T-helper 9 cell (primary cell): ENCODE data around the gene CYSRT1.
A peak's percentile ranks its signal among the peaks of the same experiment; 100 is the strongest.

Experiments
- DNase-seq: peaks from one replicate; pipeline ENCODE4 v3.0.0-alpha.2; 2020

Gene CYSRT1

DNA sequence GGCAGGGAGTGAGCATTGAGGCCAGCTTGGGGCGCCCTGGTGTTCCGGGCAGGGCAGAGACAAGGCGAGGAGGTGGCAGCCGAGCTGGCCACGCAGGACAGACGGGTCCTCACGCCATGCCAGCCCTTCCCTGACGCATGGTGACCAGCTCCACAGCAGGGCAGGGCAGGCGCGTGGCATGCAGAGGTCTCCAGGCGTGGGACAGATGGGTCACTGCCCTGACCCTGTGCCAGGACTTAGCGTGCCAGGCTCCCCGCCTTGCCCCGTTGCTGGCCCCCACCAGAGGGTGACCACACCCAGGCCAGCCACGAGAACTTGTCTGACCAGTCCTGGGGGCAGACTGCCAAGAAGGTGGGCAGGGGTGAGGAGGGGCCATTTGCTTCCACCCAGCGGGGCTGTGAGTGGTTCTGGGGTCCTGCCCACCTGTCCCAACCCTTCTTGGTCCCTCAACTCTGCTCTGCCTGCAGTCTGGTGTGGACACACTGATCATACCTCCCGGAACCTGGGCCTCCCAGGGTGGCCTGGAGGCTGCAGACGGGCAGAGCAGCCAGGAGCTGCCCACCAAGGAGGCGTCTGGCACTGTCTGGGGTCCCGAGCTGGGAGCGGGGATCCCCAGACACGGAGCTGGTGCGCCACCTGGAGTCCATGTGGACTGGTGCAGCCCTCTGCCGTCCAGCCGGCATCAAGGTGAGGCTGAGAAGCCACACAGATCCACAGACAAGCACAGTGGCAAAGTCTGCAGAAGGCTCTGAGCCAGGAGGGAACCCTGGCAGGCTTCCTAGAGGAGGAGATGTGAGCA, 2.3 kb downstream of the CYSRT1 start, which contains the start of gene RNF224:
Gene RNF224 (plus strand): TSS at position 449 of the 799 bp plus-strand sequence. CDS start 834 bp downstream, outside the sequence.
- DNase-seq, result peak; percentile 78

GRCh38 chr9:137227853-137228505, 3.0 kb downstream of the CYSRT1 start:
- no peak for DNase-seq

GRCh38 chr9:137228506-137228967, 3.6 kb downstream of the CYSRT1 start:
- DNase-seq, result no peak

DNA sequence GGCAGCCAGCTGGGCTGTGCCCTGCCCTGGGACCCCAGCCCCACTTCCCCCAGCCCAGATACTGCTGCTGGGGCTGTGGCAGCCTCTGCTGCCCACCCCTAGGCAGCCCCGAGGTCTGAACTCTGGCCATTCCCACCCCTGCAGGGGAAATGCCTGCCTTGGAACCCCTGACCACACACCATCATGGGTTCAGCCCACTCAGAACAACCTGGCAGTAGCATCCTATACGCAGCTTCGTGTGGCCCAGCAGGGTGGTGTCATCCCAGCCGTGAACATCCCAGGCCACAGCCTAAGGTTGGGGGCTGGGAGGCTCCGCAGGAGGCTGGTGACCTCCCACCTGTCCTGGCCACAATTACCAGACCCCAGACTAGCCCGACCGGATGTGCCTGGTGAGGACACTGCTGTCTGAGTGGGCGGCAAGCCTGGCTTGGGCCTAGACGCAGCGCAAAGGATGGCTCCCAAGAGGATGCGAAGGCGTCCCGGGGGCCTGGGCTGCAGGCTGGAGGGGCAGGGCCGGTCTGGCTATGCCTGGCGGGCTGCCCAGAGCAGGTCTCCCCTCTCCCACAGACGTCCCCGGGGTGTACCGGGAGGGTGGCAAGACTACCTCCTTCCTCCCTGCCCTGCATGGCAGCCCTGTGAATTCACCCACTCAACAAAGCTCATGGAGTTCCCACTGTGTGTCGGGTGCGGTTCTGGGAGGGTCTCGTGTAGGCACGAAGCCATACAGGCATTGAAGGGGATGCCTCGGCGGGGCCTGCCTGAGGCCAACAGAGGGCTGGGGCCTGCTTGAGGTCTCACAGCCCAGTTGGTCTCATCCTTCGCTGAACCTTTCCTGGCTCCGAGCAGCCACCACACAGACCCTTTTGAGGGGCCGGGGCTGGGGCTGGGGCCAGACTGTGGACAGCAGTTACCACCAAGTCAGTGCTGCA, 4.3 kb downstream of the CYSRT1 start:
- DNase-seq, result no peak

DNA sequence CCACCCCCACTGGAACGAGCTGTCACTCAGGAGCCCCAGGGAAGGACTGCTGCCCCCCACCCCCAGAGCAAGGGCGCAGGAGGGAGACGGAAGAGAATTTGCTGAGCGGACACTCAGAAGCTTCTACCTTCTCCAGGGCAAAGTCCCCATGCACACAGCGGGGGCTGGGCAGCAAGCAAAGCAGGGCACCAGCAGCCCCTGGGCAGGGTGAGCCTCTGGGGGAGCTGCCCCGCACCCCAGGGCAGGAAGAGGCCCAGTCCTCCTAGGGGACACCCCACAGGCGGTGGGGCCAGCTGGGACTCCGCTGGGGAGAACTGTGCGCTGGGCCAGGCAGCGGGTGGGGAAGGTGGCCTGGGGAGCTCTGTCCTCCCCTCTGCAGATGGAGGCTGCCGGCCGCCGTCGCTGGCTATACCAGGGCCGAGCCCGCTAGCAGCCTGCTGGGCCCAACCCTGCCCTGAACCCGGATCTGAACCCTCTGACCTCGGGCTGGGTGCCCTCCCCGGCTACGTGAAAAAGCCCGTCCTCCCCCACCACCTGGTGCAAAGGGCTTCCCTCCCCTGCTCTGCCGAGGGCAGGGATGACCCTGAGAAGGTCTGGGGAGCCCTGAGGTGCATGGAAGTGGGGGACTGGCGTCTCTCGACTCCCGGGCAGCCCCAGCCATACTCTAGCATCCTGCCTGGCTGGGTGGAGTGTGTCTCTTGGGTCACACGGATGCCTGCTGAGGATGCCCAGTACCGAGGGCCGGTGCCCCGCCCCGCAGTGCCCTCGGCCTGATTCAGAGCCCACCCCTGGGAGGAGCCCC, 5.1 kb downstream of the CYSRT1 start:
- DNase-seq, result no peak

DNA sequence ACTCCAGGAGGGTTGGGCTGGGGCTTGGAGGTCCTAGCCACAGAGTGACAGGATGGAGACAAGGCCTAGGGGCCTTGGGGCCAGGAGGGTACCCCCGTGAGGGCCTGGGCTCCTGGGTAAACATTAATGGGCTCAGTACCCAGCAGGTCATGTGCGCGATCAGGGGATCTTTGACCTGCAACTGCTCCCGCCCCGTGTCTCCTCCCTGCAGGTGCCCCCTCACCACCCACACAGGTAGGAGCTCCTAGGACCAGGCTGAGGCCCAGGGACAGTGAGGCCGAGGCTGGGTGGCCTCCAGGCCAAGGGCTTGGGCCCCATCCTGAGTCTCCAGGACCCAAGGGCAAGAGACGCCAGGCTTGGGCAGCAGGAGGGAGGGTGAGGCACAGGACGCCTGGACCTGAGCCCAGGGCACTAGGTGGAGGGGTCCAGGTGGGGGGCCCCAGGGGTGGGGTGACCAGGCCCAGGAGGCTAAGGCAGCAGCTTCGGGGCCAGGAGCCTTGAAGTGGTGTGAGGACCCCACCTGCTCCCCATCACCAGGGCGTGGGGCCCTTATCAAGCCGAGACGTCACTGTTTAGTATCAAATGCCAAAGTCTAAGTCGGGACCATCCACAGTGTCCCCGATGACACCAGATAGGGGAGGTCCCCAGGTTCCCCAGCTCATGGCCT, 5.9 kb downstream of the CYSRT1 start, which contains the start of gene SLC34A3:
Gene SLC34A3 (plus strand): TSS at position 197 of the 667 bp plus-strand sequence. CDS start 802 bp downstream, outside the sequence.
- DNase-seq, result no peak

GRCh38 chr9:137231372-137232039, 6.5 kb downstream of the CYSRT1 start:
- no peak for DNase-seq

- no peak for DNase-seq
These were observed 7.1 kb downstream of the CYSRT1 start for GRCh38 chr9:137232101-137232500.

- no peak for DNase-seq
These were observed 7.5 kb downstream of the CYSRT1 start for GRCh38 chr9:137232510-137232909.

DNA sequence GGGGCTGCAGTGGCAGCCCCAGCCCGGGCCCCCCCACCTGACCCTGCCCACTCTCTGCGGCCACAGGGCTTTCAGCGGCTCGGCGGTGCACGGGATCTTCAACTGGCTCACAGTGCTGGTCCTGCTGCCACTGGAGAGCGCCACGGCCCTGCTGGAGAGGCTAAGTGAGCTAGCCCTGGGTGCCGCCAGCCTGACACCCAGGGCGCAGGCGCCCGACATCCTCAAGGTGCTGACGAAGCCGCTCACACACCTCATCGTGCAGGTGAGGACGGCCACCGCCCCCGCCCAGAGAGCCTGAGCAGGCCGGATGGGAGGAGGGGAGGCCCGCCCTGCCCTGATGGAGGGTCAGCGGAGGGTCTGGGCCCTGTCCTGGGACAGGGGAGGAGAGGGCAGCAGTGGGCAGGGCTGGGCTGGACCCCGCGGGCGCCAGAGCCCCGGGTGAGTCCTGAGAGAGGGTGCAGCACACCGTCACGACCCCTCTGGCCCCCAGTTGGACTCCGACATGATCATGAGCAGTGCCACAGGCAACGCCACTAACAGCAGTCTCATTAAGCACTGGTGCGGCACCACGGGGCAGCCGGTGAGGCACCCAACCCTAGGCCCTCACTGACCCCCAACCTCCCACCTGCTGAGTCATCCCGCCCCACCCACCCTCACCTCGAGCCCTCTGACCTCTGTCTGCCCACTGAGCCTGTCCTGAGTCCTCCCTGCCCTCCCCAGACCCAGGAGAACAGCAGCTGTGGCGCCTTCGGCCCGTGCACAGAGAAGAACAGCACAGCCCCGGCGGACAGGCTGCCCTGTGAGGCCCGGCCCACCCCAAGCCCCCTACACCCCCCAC, 8.4 kb downstream of the CYSRT1 start:
- no peak for DNase-seq

DNA sequence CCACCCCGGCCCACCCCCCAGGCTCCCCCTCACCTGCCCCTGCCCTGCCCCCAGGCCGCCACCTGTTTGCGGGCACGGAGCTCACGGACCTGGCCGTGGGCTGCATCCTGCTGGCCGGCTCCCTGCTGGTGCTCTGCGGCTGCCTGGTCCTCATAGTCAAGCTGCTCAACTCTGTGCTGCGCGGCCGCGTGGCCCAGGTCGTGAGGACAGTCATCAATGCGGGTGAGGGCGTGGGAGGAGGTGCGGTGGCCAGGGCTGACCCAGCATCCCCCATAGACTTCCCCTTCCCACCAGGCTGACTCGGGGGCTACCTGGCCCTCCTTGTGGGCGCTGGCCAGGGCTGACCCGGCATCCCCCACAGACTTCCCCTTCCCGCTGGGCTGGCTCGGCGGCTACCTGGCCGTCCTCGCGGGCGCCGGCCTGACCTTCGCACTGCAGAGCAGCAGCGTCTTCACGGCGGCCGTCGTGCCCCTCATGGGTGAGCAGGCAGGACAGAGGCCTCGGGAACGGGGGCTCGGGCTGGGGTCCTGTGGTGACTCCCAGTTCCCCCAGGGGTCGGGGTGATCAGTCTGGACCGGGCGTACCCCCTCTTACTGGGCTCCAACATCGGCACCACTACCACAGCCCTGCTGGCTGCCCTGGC, 9.2 kb downstream of the CYSRT1 start:
- DNase-seq, result no peak

- no peak for DNase-seq
These were observed 9.9 kb downstream of the CYSRT1 start for GRCh38 chr9:137234758-137235423.

DNA sequence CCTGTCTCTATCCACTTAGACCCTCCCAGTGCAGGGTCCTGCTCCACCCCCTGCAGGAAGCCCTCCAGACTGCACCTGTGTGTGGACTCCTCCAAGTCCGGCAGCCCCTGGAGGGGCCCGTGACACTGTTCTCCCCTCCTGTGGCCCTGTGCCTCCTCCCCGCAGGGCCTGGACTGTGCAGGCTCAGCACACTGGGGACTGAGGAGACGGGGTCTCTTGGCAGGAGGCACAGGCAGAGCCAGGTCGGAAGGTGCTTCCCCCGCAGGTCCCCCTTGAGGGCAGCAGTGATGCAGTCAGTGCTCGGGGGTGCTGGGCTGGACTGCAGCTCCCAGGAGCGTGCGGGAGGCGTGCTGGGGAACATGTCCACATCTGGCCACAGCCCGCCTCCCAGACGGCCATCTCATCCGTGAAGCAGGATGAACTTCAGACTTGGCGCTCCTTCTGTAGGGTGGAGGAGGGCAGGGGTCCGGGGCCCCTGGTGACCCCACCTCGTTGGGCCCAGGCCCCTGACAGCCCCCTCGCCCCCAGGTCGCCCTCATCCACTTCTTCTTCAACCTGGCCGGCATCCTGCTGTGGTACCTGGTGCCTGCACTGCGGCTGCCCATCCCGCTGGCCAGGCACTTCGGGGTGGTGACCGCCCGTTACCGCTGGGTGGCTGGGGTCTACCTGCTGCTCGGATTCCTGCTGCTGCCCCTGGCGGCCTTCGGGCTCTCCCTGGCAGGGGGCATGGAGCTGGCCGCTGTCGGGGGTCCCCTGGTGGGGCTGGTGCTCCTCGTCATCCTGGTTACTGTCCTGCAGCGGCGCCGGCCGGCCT, 10.7 kb downstream of the CYSRT1 start:
- no peak for DNase-seq

GRCh38 chr9:137236238-137236935, 11.4 kb downstream of the CYSRT1 start:
- peak; percentile 92 for DNase-seq

- no peak for DNase-seq
These were observed 12.0 kb downstream of the CYSRT1 start for GRCh38 chr9:137236936-137237421.

GRCh38 chr9:137237759-137238726, 13.1 kb downstream of the CYSRT1 start:
- no peak for DNase-seq
